ENCODE results near the gene KCNIP1. TPM values are rescaled to one million over a fixed set of nuclear protein-coding genes. Genes with fewer than 3 reads are reported as not detected.

KCNIP1 gene
- total and polyA plus RNA-seq, 2 of the 13 experiments (the other 11 are each of a cell fraction or from before 2014, with no cell fraction given), result not detected

DNA sequence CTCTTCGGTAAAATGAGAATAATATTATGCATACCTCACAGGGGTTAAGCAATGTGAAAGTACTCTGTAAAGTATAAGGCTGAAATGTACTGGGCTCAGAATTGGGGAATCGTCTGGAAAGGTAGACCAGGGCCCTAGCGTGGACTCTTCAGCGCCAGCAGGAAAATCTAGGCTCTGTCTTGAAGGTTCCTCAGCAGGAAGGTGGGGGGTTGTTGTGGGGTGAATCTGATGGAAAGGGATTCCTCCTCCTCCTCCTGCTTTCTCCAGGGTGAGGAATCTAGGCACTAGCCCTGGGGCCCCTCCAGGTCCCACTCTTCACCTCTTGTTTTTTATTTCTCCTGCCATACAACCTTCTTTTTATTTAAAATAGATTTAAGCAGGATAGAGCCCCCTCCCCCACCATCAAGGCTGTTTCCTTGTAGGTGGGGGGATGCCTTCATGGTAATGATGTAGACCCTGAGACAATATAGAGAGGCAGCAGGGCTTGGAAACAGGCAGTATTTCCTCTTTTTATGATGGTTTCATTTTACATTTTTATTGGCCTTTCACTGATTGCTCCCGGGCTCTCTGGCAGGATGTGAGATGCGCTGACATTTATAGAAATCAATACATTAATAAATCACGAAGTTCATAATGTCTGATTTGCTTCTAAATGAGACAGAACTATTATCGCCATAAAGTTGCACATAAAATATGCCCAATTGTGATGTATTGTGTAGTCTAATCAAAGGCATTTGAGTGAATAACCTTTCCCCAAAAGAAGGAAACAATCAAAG is 200.8 kb downstream of the KCNIP1 start (continued):
- TF ChIP-seq, protein P1, sequence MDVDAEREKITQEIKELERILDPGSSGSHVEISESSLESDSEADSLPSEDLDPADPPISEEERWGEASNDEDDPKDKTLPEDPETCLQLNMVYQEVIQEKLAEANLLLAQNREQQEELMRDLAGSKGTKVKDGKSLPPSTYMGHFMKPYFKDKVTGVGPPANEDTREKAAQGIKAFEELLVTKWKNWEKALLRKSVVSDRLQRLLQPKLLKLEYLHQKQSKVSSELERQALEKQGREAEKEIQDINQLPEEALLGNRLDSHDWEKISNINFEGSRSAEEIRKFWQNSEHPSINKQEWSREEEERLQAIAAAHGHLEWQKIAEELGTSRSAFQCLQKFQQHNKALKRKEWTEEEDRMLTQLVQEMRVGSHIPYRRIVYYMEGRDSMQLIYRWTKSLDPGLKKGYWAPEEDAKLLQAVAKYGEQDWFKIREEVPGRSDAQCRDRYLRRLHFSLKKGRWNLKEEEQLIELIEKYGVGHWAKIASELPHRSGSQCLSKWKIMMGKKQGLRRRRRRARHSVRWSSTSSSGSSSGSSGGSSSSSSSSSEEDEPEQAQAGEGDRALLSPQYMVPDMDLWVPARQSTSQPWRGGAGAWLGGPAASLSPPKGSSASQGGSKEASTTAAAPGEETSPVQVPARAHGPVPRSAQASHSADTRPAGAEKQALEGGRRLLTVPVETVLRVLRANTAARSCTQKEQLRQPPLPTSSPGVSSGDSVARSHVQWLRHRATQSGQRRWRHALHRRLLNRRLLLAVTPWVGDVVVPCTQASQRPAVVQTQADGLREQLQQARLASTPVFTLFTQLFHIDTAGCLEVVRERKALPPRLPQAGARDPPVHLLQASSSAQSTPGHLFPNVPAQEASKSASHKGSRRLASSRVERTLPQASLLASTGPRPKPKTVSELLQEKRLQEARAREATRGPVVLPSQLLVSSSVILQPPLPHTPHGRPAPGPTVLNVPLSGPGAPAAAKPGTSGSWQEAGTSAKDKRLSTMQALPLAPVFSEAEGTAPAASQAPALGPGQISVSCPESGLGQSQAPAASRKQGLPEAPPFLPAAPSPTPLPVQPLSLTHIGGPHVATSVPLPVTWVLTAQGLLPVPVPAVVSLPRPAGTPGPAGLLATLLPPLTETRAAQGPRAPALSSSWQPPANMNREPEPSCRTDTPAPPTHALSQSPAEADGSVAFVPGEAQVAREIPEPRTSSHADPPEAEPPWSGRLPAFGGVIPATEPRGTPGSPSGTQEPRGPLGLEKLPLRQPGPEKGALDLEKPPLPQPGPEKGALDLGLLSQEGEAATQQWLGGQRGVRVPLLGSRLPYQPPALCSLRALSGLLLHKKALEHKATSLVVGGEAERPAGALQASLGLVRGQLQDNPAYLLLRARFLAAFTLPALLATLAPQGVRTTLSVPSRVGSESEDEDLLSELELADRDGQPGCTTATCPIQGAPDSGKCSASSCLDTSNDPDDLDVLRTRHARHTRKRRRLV (CRISPR knock-in tag; IDR thresholded peaks at IDR 0.05), result no peak

DNA sequence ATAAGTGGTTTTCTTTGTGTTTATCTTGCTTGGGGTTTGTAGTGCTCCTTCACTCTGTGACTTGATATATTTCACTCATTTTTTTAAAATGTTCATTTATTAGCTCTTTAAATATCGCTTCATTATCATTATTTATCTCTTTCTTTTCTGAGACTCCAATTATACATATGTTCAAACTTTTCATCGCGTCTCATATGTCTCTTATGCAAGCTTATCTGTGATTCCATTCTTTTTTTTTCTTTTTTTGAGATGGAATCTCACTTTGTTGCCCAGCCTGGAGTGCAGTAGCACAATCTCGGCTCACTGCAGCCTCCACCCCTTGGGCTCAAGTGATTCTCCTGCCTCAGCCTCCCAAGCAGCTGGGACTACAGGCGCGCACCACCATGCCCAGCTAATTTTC is 205.8 kb downstream of the KCNIP1 start:
- 25% methylated on average over 6 of the region's 6 CpGs for WGBS (ENCODE audit: low lambda C conversion rate)
- intact Hi-C loops (cut with micrococcal nuclease; ENCODE audit: unreplicated experiment), result no loop called here
- in situ Hi-C loops (cut with HindIII; ENCODE audit: extremely low pct_ligation_motif_present, low pct_unique_long_range_greater_than_20kb), result no loop called here
- Histone ChIP-seq H3K27ac (ENCODE audit: extremely low read length, insufficient read depth, low read length) (no peak overlapping the region), H3K9ac (ENCODE audit: insufficient read depth, low read depth, low read length) (no peak overlapping the region), H4K20me1 (ENCODE audit: insufficient read depth, low read length) (no peaks in the 10 kb centered on the region), H3K36me3 (replicated peaks in 1 of 2; ENCODE audit: control insufficient read depth in 1 of 2, insufficient read depth in 2 of 2, low read length in 2 of 2) (no peaks in the 10 kb centered on the region), H2AFZ (ENCODE audit: low read length) (no peak overlapping the region), H3K9me3 (ENCODE audit: low read length) (no peaks in the 10 kb centered on the region; the same call in 1 of the 2 replicates), H3K4me3 (replicated peaks in 1 of 3; ENCODE audit: insufficient read depth in 1 of 3, low read depth in 2 of 3, low read length in 3 of 3) (no peak overlapping the region), H3K4me2 (ENCODE audit: low read depth, low read length) (no peak overlapping the region), H3K79me2 (ENCODE audit: insufficient read depth, low read length) (no peaks in the 10 kb centered on the region), H3K4me1 (ENCODE audit: insufficient read depth, low read length) (no peaks in the 10 kb centered on the region), H3K27me3 (ENCODE audit: control insufficient read depth in 1 of 2, insufficient read depth in 2 of 2, low read length in 2 of 2) (peaks cover 0 to 2% of the 10 kb centered on the region in 2 experiments; a peak in 2 of 5 replicates)
- no peak for FAIRE-seq
- ATAC-seq, result no peak
- BruUV-seq (replicated peaks), result no TSS peak
- no peak for DNase-seq (ENCODE audit: low spot score)
- ChIA-PET POLR2A (no interaction called here), CTCF (ENCODE audit: low intra/inter-chr PET ratio, low total read pairs) (no interaction called here)
- TF ChIP-seq ZNF20 (CRISPR knock-in tag; IDR thresholded peaks at IDR 0.05), result no peak
- TF ChIP-seq, protein P2, sequence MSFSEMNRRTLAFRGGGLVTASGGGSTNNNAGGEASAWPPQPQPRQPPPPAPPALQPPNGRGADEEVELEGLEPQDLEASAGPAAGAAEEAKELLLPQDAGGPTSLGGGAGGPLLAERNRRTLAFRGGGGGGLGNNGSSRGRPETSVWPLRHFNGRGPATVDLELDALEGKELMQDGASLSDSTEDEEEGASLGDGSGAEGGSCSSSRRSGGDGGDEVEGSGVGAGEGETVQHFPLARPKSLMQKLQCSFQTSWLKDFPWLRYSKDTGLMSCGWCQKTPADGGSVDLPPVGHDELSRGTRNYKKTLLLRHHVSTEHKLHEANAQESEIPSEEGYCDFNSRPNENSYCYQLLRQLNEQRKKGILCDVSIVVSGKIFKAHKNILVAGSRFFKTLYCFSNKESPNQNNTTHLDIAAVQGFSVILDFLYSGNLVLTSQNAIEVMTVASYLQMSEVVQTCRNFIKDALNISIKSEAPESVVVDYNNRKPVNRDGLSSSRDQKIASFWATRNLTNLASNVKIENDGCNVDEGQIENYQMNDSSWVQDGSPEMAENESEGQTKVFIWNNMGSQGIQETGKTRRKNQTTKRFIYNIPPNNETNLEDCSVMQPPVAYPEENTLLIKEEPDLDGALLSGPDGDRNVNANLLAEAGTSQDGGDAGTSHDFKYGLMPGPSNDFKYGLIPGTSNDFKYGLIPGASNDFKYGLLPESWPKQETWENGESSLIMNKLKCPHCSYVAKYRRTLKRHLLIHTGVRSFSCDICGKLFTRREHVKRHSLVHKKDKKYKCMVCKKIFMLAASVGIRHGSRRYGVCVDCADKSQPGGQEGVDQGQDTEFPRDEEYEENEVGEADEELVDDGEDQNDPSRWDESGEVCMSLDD (CRISPR knock-in tag; IDR thresholded peaks at IDR 0.05; ENCODE audit: borderline replicate concordance), result no peak
- no peak for TF ChIP-seq AKAP8 (CRISPR knock-in tag; IDR thresholded peaks at IDR 0.05)
- no peak for TF ChIP-seq HNRNPH1 (optimal IDR thresholded peaks at IDR 0.05; ENCODE audit: low read depth, low read length)
- no peak for TF ChIP-seq FOXA3 (CRISPR knock-in tag; IDR thresholded peaks at IDR 0.05)
- TF ChIP-seq ZNF652 (CRISPR knock-in tag; IDR thresholded peaks at IDR 0.05; ENCODE audit: borderline replicate concordance, low read depth), result no peak
- no peak for TF ChIP-seq NBN (conservative IDR thresholded peaks at IDR 0.05)
- TF ChIP-seq, protein P3, sequence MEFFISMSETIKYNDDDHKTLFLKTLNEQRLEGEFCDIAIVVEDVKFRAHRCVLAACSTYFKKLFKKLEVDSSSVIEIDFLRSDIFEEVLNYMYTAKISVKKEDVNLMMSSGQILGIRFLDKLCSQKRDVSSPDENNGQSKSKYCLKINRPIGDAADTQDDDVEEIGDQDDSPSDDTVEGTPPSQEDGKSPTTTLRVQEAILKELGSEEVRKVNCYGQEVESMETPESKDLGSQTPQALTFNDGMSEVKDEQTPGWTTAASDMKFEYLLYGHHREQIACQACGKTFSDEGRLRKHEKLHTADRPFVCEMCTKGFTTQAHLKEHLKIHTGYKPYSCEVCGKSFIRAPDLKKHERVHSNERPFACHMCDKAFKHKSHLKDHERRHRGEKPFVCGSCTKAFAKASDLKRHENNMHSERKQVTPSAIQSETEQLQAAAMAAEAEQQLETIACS (CRISPR knock-in tag; IDR thresholded peaks at IDR 0.05), result no peak
- no peak for TF ChIP-seq ZNF335 (CRISPR knock-in tag; IDR thresholded peaks at IDR 0.05)
- TF ChIP-seq ZNF10 (CRISPR knock-in tag; IDR thresholded peaks at IDR 0.05; ENCODE audit: borderline replicate concordance, low read depth), result no peak
- TF ChIP-seq, protein P4, sequence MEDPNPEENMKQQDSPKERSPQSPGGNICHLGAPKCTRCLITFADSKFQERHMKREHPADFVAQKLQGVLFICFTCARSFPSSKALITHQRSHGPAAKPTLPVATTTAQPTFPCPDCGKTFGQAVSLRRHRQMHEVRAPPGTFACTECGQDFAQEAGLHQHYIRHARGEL (CRISPR knock-in tag; IDR thresholded peaks at IDR 0.05), result no peak
- no peak for TF ChIP-seq HDAC2 (CRISPR knock-in tag; IDR thresholded peaks at IDR 0.05)

All from HepG2 (cell line).